ENCODE data around the gene HS3ST3B1.

DNA sequence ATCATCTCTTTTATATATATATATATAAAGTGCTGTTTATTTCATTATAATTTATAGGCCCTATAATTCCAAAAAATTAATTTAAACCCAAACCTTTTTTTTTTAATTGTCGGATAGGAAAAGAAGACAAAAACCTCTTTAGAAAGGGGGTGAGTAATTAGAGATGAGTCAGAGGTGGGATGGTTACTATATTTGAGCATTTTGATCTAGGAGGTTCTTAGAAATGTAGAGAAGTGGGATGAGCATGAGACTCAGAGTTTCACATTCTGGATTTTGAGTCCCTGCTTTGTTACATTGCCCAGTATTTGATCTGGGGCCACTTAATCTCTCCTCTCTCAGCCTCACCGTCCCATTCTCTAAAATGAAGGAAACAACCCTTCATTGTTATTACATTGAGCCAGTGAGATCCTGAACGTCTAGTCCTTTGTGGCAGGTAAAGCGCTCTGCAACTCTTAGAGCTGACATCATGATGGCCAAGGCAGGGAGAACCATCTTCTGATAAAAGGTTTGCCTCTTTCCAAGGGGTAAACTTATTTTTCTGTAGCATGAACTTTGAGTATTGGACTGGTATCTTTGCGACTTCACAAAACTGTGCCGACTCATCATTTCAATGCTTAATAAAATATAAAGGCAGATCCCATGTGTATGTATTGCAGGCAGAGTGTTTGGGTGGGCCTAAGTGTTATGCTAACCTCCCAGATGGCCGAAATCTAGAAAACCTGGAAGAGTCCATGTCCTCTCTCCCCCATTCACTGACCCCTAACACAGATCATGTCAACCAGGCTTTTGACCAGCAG is 21.3 kb downstream of the HS3ST3B1 start:
- TF ChIP-seq, protein P1, sequence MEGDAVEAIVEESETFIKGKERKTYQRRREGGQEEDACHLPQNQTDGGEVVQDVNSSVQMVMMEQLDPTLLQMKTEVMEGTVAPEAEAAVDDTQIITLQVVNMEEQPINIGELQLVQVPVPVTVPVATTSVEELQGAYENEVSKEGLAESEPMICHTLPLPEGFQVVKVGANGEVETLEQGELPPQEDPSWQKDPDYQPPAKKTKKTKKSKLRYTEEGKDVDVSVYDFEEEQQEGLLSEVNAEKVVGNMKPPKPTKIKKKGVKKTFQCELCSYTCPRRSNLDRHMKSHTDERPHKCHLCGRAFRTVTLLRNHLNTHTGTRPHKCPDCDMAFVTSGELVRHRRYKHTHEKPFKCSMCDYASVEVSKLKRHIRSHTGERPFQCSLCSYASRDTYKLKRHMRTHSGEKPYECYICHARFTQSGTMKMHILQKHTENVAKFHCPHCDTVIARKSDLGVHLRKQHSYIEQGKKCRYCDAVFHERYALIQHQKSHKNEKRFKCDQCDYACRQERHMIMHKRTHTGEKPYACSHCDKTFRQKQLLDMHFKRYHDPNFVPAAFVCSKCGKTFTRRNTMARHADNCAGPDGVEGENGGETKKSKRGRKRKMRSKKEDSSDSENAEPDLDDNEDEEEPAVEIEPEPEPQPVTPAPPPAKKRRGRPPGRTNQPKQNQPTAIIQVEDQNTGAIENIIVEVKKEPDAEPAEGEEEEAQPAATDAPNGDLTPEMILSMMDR (IDR thresholded peaks at IDR 0.05 in 4 of 5, conservative IDR thresholded peaks at IDR 0.05 in 1 of 5) = no peak
- no peak for TF ChIP-seq POLR2A (IDR thresholded peaks at IDR 0.05)
